ENCODE data around the gene SENP1.

SENP1 gene

GRCh38 chr12:48017921-48018617 lies 87.8 kb downstream of the SENP1 start:
- no peak for DNase-seq (ENCODE audit: low read depth)

- no peak for DNase-seq (ENCODE audit: low read depth)
Measured at GRCh38 chr12:48017496-48017895, 88.4 kb downstream of the SENP1 start.

- DNase-seq (ENCODE audit: low read depth) = no peak
Measured at GRCh38 chr12:48016373-48017020, 89.4 kb downstream of the SENP1 start.

- no peak for DNase-seq (ENCODE audit: low read depth)
Measured at GRCh38 chr12:48015954-48016353, 89.9 kb downstream of the SENP1 start.

- no peak for DNase-seq (ENCODE audit: low read depth)
Measured at GRCh38 chr12:48015129-48015528, 90.8 kb downstream of the SENP1 start.

- no peak for DNase-seq (ENCODE audit: low read depth)
Measured at GRCh38 chr12:48013287-48013686, 92.6 kb downstream of the SENP1 start.

- no peak for DNase-seq (ENCODE audit: low read depth)
Measured at GRCh38 chr12:48012070-48012469, 93.8 kb downstream of the SENP1 start.

GRCh38 chr12:48010366-48010970 lies 95.4 kb downstream of the SENP1 start:
- no peak for DNase-seq (ENCODE audit: low read depth)

- no peak for DNase-seq (ENCODE audit: low read depth)
Measured at GRCh38 chr12:48009471-48009870, 96.4 kb downstream of the SENP1 start.

- no peak for DNase-seq (ENCODE audit: low read depth)
Measured at GRCh38 chr12:48008950-48009349, 96.9 kb downstream of the SENP1 start.

GRCh38 chr12:48008349-48008748 lies 97.5 kb downstream of the SENP1 start:
- DNase-seq (ENCODE audit: low read depth) = no peak

GRCh38 chr12:48007206-48007605 lies 98.7 kb downstream of the SENP1 start:
- DNase-seq (ENCODE audit: low read depth) = no peak

- no peak for DNase-seq (ENCODE audit: low read depth)
Measured at GRCh38 chr12:48005750-48006021, 100.2 kb downstream of the SENP1 start.

- DNase-seq (ENCODE audit: low read depth) = no peak
Measured at GRCh38 chr12:48005001-48005749, 100.7 kb downstream of the SENP1 start.

- peak; percentile 11 for DNase-seq (ENCODE audit: low read depth)
Measured at GRCh38 chr12:48004053-48004941, 101.6 kb downstream of the SENP1 start, which contains the start of gene COL2A1. Gene COL2A1, minus strand, starts transcription at chr12:48004476. Its CDS starts 155 bp downstream, at chr12:48004321.

GRCh38 chr12:48003226-48004052 lies 102.4 kb downstream of the SENP1 start:
- DNase-seq (ENCODE audit: low read depth) = no peak

- DNase-seq (ENCODE audit: low read depth) = no peak
Measured at GRCh38 chr12:48002773-48003218, 103.1 kb downstream of the SENP1 start.

GRCh38 chr12:48002414-48002730 lies 103.5 kb downstream of the SENP1 start:
- no peak for DNase-seq (ENCODE audit: low read depth)

GRCh38 chr12:48001505-48002413 lies 104.1 kb downstream of the SENP1 start:
- no peak for DNase-seq (ENCODE audit: low read depth)

Data from activated T-cell treated with anti-CD3 and anti-CD28 coated beads for 1 hour (primary cell).